ENCODE measurements around the gene PPM1M.

Gene PPM1M, protein sequence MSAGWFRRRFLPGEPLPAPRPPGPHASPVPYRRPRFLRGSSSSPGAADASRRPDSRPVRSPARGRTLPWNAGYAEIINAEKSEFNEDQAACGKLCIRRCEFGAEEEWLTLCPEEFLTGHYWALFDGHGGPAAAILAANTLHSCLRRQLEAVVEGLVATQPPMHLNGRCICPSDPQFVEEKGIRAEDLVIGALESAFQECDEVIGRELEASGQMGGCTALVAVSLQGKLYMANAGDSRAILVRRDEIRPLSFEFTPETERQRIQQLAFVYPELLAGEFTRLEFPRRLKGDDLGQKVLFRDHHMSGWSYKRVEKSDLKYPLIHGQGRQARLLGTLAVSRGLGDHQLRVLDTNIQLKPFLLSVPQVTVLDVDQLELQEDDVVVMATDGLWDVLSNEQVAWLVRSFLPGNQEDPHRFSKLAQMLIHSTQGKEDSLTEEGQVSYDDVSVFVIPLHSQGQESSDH

DNA sequence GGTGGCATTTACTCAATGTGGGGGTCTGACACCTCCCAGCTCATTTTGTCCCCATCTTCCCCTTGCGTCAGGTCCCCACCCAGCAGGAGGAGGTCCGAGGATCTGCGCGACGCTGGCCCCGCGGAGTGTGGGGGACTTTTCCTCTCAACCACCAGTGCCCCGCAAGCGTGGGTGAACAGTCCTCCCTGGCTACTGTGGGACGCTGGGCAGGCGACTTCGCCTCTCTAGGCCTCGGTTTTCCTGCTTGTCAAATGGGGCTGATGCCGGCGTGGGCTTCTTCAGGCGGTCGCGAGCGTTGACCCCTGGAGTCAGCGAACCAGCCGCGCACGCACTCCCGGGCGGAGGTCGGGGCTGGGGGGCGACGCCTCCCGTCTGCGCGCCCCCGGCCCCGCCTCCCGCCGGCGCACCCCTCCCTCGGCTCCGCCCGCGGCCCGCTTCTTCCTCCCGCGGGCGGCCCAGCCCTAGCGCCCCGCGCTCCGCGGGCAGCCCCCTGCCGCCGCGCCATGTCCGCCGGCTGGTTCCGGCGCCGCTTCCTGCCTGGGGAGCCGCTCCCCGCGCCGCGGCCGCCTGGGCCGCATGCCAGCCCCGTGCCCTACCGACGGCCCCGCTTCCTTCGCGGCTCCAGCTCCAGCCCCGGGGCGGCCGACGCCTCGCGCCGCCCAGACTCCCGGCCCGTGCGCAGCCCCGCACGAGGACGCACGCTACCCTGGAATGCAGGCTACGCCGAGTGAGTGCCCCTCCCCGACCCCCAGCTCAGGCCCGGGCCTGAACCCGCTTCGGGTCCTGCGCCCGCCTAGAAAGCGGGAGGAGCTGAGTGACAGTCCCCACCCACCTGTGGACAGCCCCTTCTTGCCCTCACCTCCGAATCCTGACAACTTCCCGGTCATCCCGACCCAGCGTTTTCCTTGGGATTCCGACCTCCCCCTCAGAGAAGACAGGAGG, at the start of gene PPM1M:
Gene PPM1M, plus strand, starts transcription at position 438 of the 942 bp plus-strand sequence. Its CDS starts 66 bp downstream, at position 504.
- no peak for DNase-seq

DNA sequence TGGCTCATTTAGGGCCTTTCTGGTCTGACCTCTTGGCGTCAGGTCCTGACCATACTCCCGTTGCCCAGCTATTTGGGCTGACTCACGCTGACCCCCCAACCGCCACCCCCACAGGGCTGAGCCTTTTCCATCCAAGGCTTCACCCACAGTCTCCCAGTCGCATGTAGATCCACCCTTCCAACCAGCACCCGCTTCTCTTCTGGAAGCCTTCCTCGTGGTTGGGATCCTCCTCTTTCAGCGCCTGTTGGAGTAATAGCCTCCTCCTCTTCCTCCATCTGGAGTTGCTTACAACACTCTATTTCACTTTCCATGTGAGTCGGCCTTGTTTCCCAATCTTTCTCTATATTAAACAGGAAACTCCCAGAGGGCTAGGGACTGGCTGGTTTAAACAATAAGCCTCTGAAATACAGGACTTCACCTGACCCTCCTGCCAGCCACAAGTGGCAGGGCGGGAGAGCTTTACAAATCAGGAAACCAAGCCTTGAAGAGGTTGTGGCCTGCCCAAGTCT, 49.7 kb upstream of the PPM1M start:
- DNase-seq: no peak

GRCh38 chr3:52196977-52197376, 48.6 kb upstream of the PPM1M start:
- no peak for DNase-seq

DNA sequence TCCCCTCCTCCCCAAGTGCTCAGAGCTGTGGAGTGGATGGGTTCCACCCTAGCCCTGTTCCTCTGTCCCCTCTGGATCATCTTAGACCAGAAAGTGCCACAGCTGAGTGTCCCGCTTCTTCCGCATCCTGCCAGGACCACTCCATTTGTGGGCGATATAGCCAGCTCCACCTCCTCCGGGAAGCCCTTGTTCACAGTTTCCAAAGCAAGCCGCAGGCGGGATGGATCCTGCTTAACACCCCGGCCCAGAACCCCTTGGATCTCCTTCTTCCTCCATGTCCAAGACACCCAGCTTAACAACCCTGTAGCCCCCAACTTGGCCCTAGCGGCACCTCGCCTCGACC, 48.1 kb upstream of the PPM1M start:
- no peak for DNase-seq

DNA sequence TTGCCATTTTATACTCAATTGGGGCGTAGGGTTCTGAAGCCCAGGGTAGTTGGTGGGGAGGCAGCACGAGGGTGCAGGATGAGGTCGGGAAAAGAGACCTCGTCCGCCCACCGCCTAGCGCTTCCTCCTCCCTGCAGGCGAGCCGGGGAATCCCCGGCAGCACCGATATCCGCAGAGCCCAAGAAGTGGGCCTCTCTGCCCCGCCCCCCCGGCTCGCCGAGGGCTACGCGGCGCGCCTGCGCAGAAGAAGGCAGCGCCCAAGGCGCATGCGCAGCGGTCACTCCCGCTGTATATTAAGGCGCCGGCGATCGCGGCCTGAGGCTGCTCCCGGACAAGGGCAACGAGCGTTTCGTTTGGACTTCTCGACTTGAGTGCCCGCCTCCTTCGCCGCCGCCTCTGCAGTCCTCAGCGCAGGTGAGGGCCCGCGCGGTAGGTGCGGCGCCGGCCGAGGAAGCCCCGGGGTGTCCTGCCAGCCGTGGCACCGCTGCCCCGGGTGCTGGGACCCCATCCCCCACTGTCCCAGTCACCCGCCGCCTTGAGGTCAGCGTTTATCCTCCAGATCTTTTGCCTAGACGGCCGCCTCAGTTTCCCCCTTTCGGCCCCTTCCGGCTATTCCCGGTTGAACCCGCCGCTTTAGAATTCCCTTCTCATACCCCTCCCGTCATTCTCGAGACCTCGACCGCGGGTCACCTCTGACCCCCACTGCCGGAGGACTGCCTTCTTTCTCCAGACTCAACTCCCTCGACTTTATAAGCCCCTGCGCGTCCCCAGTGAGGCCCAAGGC, 47.5 kb upstream of the PPM1M start, which contains the start of gene ALAS1:
Gene ALAS1, plus strand, starts transcription at position 319 of the 784 bp plus-strand sequence. CDS start 1,082 bp downstream, outside the sequence.
- DNase-seq: peak; percentile 30

GRCh38 chr3:52198643-52199608, 46.6 kb upstream of the PPM1M start:
- no peak for DNase-seq

- DNase-seq: no peak
These were observed 44.4 kb upstream of the PPM1M start for GRCh38 chr3:52200981-52201679.

DNA sequence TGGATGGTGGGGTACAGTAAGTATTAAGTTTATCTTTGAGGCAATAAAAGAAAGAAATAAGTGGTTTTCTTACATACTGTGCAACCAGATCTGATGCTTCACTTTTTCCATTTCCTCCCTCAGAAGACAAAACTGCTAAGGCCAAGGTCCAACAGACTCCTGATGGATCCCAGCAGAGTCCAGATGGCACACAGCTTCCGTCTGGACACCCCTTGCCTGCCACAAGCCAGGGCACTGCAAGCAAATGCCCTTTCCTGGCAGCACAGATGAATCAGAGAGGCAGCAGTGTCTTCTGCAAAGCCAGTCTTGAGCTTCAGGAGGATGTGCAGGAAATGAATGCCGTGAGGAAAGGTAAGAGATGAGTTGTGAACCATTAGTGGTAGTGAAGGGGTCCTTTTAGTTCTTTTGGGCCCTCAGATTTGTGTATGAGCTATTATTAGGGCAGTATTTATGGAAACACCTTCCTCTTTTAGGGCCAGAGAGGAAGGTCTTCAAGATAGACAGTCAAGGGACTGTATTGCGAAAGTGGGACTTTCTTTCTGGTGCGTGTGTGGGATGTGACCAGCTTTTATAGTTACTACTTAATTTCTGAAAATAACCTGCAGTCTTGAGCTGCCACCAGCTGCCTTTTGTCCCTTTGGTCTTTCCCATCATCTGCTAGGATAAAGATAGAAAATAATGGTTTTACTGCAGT, 43.0 kb upstream of the PPM1M start:
- no peak for DNase-seq

DNA sequence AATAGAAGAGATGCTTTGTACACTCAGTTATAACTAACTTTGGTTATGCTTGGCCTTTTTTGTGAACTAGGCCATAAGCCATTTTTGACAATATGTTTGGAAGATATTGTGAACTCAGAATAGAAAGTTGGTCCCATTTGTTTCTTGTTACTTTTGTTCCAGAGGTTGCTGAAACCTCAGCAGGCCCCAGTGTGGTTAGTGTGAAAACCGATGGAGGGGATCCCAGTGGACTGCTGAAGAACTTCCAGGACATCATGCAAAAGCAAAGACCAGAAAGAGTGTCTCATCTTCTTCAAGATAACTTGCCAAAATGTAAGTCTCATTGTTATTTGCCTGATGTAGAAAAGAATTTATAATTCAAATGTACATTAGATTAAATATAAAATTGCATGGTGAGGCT, 41.9 kb upstream of the PPM1M start:
- DNase-seq: no peak

DNA sequence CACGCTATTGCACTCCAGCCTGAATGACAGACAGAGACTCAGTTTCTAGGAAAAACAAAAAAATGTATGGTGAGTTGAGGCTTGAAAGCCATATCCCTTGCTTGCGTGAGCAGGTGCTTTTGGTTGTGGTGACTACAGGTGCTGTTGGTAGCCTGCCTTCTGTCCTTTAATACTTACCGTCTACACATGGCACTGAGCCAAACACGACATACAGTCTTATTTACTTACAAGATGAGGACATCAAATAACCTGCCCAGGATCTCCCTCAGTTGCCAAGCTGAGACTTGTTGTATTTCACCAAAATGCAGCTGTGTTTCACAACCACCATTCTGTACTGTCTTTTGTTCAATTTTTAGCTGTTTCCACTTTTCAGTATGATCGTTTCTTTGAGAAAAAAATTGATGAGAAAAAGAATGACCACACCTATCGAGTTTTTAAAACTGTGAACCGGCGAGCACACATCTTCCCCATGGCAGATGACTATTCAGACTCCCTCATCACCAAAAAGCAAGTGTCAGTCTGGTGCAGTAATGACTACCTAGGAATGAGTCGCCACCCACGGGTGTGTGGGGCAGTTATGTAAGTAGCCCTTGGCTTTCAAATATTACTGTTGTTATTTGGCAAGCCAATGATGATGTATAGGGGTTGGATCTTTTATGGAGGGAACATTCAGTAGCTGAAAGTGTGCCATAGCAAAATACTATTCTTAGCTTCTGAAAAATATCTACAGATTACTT, 41.1 kb upstream of the PPM1M start:
- DNase-seq: no peak

DNA sequence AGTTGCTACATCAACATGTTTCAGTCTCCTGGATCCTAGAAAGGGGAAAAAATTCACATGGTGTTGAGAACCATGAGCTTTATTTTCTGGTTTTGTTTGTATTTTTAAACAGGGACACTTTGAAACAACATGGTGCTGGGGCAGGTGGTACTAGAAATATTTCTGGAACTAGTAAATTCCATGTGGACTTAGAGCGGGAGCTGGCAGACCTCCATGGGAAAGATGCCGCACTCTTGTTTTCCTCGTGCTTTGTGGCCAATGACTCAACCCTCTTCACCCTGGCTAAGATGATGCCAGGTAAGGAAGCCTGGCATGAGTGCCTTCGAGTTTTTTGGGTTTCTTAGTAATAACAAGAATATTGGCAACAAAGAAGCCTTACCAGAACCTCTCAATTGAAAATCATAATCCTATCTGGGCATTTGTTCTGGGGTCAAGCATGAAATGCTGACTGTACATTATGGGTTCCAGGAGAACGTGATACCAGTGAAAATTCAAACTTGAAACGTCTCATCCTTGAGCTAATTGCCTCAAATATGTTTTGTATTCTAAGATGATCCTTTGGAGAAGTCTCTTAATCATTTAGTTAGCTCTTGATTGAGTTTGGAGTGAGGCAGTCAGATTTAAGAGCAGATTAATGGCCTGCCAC, 39.7 kb upstream of the PPM1M start:
- no peak for DNase-seq

DNA sequence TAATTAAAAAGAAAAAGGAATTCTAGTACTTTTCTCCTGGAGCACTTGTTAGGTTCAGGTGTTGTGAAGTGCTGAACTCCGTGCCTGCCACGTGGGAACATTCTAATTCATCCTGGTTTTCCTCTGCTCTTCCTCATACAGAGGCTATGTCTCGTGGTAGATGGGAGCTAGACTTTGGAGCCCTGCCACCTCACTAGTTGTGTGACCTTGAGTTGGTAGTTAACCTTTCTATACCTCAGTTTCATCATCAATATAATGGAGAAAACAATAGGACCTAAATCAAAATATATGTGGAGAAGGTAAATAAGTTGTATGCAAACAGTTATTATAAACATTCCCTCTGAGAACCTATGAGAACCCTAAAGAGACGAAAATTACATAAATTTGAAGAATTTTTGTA, 37.0 kb upstream of the PPM1M start:
- DNase-seq: no peak

- no peak for DNase-seq
These were observed 35.5 kb upstream of the PPM1M start for GRCh38 chr3:52210037-52210436.

- DNase-seq: no peak
These were observed 35.0 kb upstream of the PPM1M start for GRCh38 chr3:52210550-52211046.

- no peak for DNase-seq
These were observed 34.2 kb upstream of the PPM1M start for GRCh38 chr3:52211268-52211891.

GRCh38 chr3:52213005-52213404, 32.6 kb upstream of the PPM1M start:
- DNase-seq: no peak

- DNase-seq: no peak
These were observed 31.7 kb upstream of the PPM1M start for GRCh38 chr3:52213901-52214300.

DNA sequence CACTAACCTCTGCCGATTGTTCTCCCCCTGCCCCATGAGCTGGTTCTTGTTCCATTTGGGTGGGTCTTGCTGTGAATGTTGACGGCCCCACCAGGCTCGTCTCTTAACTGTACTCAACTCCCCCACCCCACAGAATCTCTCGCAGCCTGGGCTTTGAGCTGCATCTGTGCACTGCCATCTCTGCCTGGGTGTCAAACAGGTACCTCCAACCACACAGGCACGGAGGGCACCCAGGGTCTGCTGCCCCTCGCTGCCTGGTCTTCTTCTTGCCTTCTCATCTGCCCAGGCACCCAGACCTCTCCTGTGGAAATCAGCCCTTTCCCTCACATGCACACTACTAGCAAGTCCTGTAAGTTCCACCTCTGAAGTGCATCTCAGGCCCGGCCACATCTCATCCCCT, 30.2 kb upstream of the PPM1M start:
- no peak for DNase-seq

All from NCI-H1436 treated with DMSO at 0.1 percent for 48 hours (cell line).